NT2/D1 (cell line): Measurements from ENCODE around the gene AGPAT4.

Source experiments
- DNase-seq: peaks from one replicate; pipeline ENCODE4 v3.0.0-alpha.2; 2011; ENCODE audit warnings: low read depth, low spot score
- H3K27me3 ChIP-seq: 2 replicates; pipeline ENCODE4 v1.6.0; 2011; ENCODE audit warnings: mild to moderate bottlenecking; ENCODE audit not compliant: insufficient read length, insufficient read depth
- H3K36me3 ChIP-seq: 2 replicates; pipeline ENCODE4 v1.6.1; 2011; ENCODE audit warnings: mild to moderate bottlenecking, low read length, mixed read lengths; ENCODE audit not compliant: insufficient read depth, insufficient read length
- H3K4me1 ChIP-seq: 2 replicates; pipeline ENCODE4 v1.5.1; 2011; ENCODE audit not compliant: insufficient read depth, insufficient read length
- H3K4me3 ChIP-seq: 2 replicates; pipeline ENCODE4 v1.5.1; 2011; ENCODE audit warnings: low read depth; ENCODE audit not compliant: insufficient read length
- H3K9ac ChIP-seq: 2 replicates; pipeline ENCODE4 v1.6.0; 2011; ENCODE audit warnings: low read depth; ENCODE audit not compliant: insufficient read length
- H3K9me3 ChIP-seq: 2 replicates; pipeline ENCODE4 v1.5.1; 2011; ENCODE audit warnings: mild to moderate bottlenecking, low read length; ENCODE audit not compliant: insufficient read depth
- SUZ12 ChIP-seq: IDR thresholded peaks from 2 replicates; pipeline ENCODE4 v1.6.1; 2011; ENCODE audit not compliant: insufficient read length, insufficient read depth; ENCODE audit errors: extremely low read depth
- YY1 ChIP-seq: IDR thresholded peaks from 2 replicates; pipeline ENCODE4 v1.6.1; 2011; ENCODE audit not compliant: insufficient read length, insufficient read depth
- ZNF274 ChIP-seq: IDR thresholded peaks from 2 replicates; pipeline ENCODE4 v1.6.1; 2011; ENCODE audit warnings: mild to moderate bottlenecking, low read depth, low read length

AGPAT4 gene

DNA sequence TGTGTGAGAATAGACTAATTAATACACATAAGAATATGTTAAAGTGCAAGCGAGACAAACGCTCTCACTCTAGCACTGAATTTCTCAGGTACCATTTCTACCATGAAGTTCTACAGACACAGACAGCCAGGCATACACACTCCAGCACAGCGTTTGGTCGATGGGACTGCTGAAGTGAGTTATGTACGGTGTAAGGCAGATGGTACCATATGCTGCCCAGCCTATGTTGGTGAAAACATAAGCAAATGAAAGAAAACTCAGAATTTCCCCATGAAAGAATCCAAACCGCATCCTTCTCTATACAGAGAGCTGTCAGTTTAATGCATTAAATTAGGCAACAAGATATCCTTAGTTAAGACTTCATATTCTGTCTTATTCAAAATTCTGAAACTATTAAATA is 34.9 kb downstream of the AGPAT4 start:
- no peak overlapping the region for H3K9ac ChIP-seq
- no peaks in the 10 kb centered on the region for H3K9me3 ChIP-seq
- DNase-seq = no peak
- H3K27me3 ChIP-seq = no peaks in the 10 kb centered on the region
- TF ChIP-seq YY1 (no peak), ZNF274 (no peak), SUZ12 (no peak)
- peaks cover 10% of the 10 kb centered on the region for H3K36me3 ChIP-seq
- peaks cover 2% of the 10 kb centered on the region for H3K4me1 ChIP-seq
- H3K4me3 ChIP-seq = no peak overlapping the region

DNA sequence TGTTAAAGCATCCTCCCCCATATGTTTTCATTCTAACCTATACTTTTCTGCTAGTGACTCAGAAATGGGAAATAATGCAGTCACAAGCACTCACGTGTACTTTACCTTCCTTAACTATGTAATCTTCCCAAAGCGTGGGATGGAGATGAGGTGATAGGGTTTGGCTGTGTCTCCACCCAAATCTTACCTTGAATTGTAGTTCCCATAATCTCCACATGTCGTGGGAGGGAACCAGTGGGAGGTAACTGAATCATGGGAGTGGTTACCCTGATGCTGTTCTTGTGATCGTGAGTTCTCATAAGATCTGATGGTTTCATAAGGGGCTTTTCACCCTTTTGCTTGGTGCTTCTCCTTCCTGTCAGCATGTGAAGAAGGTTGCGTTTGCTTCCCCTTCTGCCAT is 35.4 kb downstream of the AGPAT4 start:
- H3K36me3 ChIP-seq = peaks cover 10% of the 10 kb centered on the region
- H3K9ac ChIP-seq = no peak overlapping the region
- TF ChIP-seq SUZ12 (no peak), ZNF274 (no peak), YY1 (no peak)
- no peak for DNase-seq
- peaks cover 2% of the 10 kb centered on the region for H3K4me1 ChIP-seq
- no peaks in the 10 kb centered on the region for H3K27me3 ChIP-seq
- no peaks in the 10 kb centered on the region for H3K9me3 ChIP-seq
- H3K4me3 ChIP-seq = no peak overlapping the region

DNA sequence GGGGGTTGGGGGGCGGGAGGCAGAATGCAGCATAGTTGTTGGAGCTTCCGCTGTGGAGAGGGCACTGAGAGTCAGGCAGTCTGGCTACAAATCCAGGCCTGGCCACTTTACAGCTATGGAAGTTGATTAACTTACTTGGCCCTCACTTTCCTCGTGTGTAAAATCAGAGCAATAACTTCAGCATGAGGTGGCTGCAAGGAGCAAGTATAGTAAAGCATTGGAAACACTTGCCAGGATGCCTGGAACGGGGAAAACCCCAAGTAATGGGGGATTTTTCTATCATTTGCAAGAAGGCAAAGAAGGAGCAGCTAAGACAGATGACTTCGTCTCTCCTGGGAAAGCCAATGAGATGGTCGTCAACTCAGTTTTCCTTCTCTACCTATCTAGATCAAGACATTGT is 35.8 kb downstream of the AGPAT4 start:
- Histone ChIP-seq H3K27me3 (no peaks in the 10 kb centered on the region), H3K4me3 (no peak overlapping the region), H3K9me3 (no peaks in the 10 kb centered on the region), H3K36me3 (peaks cover 10% of the 10 kb centered on the region), H3K4me1 (peaks cover 2% of the 10 kb centered on the region), H3K9ac (no peak overlapping the region)
- TF ChIP-seq SUZ12 = no peak
- TF ChIP-seq ZNF274 = no peak
- TF ChIP-seq YY1 = no peak
- DNase-seq = no peak

DNA sequence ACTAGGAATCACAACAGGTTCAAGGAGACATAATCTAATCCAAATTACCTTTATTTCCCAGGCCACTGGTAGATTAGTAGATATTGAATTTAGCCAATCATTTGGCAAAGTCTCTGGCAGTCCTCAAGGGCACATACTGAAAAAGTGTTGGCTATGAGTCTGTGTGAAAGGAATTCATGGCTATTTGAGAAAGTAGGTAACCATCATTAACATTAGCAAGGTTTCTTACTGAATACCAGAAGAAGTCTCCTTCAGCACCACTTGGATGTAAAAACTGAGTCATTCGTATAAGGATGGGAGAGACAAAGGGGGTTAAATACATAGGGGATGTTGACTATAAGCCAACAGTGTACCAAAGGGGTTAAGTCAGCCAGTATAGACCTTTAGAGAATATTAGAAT is 36.7 kb downstream of the AGPAT4 start:
- TF ChIP-seq SUZ12 = no peak
- no peak for TF ChIP-seq ZNF274
- TF ChIP-seq YY1 = no peak
- H3K36me3 ChIP-seq = peaks cover 14% of the 10 kb centered on the region
- H3K27me3 ChIP-seq = no peaks in the 10 kb centered on the region
- no peaks in the 10 kb centered on the region for H3K9me3 ChIP-seq
- peaks cover 2% of the 10 kb centered on the region for H3K4me1 ChIP-seq
- no peak overlapping the region for H3K9ac ChIP-seq
- DNase-seq = no peak
- H3K4me3 ChIP-seq = no peak overlapping the region

DNA sequence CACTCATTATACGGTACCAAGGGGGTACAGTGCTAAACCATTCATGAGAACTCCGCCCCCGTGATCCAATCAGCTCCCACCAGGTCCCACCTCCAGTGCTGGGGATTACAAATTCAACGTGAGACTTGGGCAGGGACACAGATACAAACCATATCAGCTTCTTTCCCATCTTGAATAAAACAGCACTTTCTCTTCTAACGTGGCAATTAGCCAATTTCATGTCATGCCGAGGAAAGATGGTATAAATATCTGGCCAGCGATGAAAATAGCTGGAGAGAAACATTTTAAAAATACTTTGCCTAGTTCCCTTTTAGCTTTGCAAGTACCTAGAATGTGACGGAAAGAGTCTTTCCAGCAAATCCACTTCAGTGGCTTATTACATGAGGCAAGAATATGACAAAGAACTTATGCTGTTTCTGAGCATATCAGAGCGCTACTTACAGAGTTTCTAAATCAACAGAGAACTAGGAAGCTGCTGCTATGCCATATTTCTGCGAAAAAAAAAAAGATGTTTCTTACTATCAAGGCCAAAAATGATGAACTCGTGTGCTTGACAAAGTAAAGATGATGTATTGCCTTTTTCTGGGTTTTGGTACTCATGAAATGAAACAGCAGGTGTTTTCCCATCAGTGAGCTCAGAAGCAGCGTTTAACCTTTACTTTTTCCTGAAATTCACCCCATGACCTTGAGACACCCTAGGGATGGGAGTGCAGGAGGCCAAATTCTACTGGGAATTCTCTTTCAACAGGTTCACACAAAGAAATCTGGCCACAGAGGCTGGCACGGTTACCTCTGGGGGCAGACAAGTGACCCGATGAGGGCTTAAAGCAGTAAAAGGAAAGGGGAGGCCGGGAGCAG is 37.9 kb downstream of the AGPAT4 start:
- no peaks in the 10 kb centered on the region for H3K27me3 ChIP-seq
- TF ChIP-seq YY1 (no peak), SUZ12 (no peak), ZNF274 (no peak)
- H3K9ac ChIP-seq = no peak overlapping the region
- H3K36me3 ChIP-seq = peaks cover 21% of the 10 kb centered on the region
- H3K9me3 ChIP-seq = no peaks in the 10 kb centered on the region
- DNase-seq = no peak
- no peak overlapping the region for H3K4me3 ChIP-seq
- H3K4me1 ChIP-seq = peaks cover 2% of the 10 kb centered on the region

DNA sequence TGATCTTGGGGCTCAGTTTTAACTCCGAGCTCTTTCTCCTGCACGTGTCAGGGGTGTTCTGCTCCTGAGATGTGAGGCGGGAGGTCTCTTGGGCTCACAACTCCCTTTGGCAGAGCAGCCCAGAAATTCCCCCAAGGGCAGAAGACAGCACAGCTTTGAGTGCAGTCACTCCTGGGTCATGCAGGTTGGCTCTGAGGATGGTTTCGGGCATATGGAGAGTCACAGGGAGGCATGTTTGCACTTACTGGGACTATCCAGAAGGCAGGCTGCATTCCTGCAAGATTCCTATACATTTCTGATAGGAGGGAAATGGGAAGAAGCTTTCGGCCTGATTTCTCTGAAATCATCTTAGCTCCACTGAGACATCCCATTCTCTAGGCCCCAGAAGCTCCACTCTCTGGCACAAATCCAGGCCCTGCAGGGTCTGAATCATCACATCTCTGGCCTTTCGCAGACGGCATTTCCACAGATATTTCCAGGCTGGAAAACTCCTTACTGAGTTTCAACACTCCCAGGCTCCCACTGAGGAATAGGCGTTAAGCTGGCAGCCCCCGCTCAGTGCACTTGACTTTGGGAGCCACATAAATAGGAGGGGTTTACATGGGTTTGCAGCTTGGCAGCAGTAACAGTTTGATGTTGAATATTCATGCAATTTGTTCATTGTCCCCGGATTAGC is 39.7 kb downstream of the AGPAT4 start:
- TF ChIP-seq SUZ12 (no peak), ZNF274 (no peak)
- H3K36me3 ChIP-seq = peaks cover 21% of the 10 kb centered on the region
- H3K27me3 ChIP-seq = no peaks in the 10 kb centered on the region
- no peaks in the 10 kb centered on the region for H3K9me3 ChIP-seq
- DNase-seq = no peak
- no peak overlapping the region for H3K4me3 ChIP-seq
- H3K9ac ChIP-seq = no peak overlapping the region
- peaks cover 2% of the 10 kb centered on the region for H3K4me1 ChIP-seq

DNA sequence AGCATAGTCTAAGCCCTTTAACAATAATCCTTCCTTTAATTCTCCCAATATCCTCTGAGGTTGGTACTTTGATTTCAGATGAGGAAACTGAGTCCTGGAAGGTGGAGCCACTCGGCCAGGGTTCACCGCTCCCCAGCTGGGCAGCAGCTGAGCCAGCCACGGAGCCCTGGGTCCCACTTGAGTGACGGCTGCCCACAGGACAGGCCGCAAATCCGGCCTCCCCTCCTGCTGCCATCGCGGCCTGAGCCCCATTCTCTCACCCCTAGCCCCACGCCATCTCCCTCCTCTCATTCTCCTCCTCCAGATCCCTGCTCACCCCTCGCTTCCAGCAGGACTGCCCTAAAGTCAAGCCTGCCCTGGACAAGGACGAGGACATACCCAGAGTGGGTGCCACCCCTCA is 41.4 kb downstream of the AGPAT4 start:
- Histone ChIP-seq H3K36me3 (peaks cover 23% of the 10 kb centered on the region), H3K4me3 (no peak overlapping the region), H3K4me1 (no peaks in the 10 kb centered on the region), H3K9ac (no peak overlapping the region), H3K9me3 (no peaks in the 10 kb centered on the region), H3K27me3 (no peaks in the 10 kb centered on the region)
- TF ChIP-seq ZNF274 = no peak
- no peak for TF ChIP-seq YY1
- TF ChIP-seq SUZ12 = no peak
- no peak for DNase-seq
